Measurements from ENCODE around the gene FMN2.

The FMN2 gene

GRCh38 chr1:240199758-240200645 lies 108.3 kb downstream of the FMN2 start:
- FAIRE-seq: no peak
- TF ChIP-seq TAF1 (IDR thresholded peaks at IDR 0.05; ENCODE audit: low read depth, low read length) (no peak), SPI1 (IDR thresholded peaks at IDR 0.05; ENCODE audit: low read depth, low read length) (no peak), POLR2AphosphoS5 (IDR thresholded peaks at IDR 0.05; ENCODE audit: low read depth, low read length) (no peak), PAX5 (IDR thresholded peaks at IDR 0.05; ENCODE audit: insufficient read depth, low read length, severe bottlenecking) (no peak), POU2F2 (IDR thresholded peaks at IDR 0.05; ENCODE audit: low read depth, low read length) (no peak), POLR2A (IDR thresholded peaks at IDR 0.05; ENCODE audit: low read depth, low read length) (no peak)
- DNase-seq (ENCODE audit: insufficient read length, low spot score): no peak

DNA sequence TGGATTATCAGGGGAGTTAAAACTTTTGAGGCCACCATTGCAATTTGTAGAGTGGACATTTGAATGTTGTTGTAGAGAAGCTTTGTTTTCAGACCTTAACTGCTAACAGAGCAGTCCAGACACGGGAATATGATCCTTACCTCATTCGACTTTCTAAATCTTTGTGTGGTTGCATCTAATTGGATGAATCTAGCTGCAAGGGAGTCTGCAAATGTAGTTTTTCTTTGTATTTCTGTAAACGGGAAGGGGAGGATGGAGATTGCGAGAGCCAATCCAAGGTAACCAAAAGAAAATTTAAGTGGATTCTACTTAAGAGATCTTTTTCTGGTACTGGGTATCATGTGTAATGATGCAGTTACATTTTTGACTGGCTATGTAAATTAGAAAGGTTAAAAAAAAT lies 110.2 kb downstream of the FMN2 start:
- FAIRE-seq (no peak), DNase-seq (ENCODE audit: insufficient read length, low spot score) (no peak)
- TF ChIP-seq SPI1 (IDR thresholded peaks at IDR 0.05; ENCODE audit: low read depth, low read length) (no peak), POU2F2 (IDR thresholded peaks at IDR 0.05; ENCODE audit: low read depth, low read length) (no peak), POLR2AphosphoS5 (IDR thresholded peaks at IDR 0.05; ENCODE audit: low read depth, low read length) (no peak), POLR2A (IDR thresholded peaks at IDR 0.05; ENCODE audit: low read depth, low read length) (no peak), TAF1 (IDR thresholded peaks at IDR 0.05; ENCODE audit: low read depth, low read length) (no peak), PAX5 (IDR thresholded peaks at IDR 0.05; ENCODE audit: insufficient read depth, low read length, severe bottlenecking) (no peak)

- DNase-seq (ENCODE audit: insufficient read length, low spot score): no peak
- TF ChIP-seq POLR2AphosphoS5 (IDR thresholded peaks at IDR 0.05; ENCODE audit: low read depth, low read length) (no peak), SPI1 (IDR thresholded peaks at IDR 0.05; ENCODE audit: low read depth, low read length) (no peak), TAF1 (IDR thresholded peaks at IDR 0.05; ENCODE audit: low read depth, low read length) (no peak), PAX5 (IDR thresholded peaks at IDR 0.05; ENCODE audit: insufficient read depth, low read length, severe bottlenecking) (no peak), POU2F2 (IDR thresholded peaks at IDR 0.05; ENCODE audit: low read depth, low read length) (no peak), POLR2A (IDR thresholded peaks at IDR 0.05; ENCODE audit: low read depth, low read length) (no peak)
- FAIRE-seq: no peak
Observed at GRCh38 chr1:240207073-240207709, 115.5 kb downstream of the FMN2 start.

DNA sequence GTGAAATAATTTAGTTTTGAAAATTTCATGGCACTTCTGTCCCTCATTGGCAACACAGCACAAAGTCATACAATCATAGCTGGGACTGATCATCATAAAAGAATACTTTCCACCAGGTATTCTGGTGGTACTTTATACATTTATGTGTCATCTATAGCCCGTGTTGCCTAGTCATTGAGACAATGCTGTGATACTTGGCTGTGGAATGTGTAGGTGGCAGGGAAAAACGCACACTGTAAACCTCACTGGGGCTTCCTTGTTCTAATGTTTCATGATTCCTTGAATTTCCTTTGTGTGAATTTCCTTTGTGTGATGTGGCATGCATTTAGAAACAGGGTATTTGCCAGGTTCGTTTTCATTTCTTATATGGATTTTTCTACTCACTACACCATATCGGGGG lies 118.3 kb downstream of the FMN2 start:
- no peak for TF ChIP-seq PAX5 (IDR thresholded peaks at IDR 0.05; ENCODE audit: insufficient read depth, low read length, severe bottlenecking)
- no peak for TF ChIP-seq TAF1 (IDR thresholded peaks at IDR 0.05; ENCODE audit: low read depth, low read length)
- no peak for TF ChIP-seq SPI1 (IDR thresholded peaks at IDR 0.05; ENCODE audit: low read depth, low read length)
- TF ChIP-seq POLR2A (IDR thresholded peaks at IDR 0.05; ENCODE audit: low read depth, low read length): no peak
- TF ChIP-seq POLR2AphosphoS5 (IDR thresholded peaks at IDR 0.05; ENCODE audit: low read depth, low read length): no peak
- TF ChIP-seq POU2F2 (IDR thresholded peaks at IDR 0.05; ENCODE audit: low read depth, low read length): no peak
- no peak for DNase-seq (ENCODE audit: insufficient read length, low spot score)
- no peak for FAIRE-seq

DNA sequence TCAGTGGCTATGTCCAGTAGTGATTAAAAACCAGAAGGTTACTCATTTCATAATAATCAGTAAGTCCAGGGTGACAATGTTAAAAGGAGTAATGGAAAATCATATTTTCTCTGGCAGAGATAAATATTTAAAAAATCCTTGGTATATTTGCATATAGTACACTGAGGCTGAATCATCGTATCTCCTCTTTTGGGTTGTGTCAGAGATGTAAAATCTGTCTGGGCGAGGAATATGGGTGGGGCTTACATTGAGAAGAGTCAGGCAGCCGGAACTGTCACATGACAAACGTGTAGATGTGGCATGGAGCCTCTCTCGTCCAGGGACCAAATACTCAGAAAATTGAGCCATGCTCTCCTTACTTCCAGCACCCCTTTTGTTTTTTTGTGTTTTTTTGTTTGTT lies 120.9 kb downstream of the FMN2 start:
- no peak for FAIRE-seq
- TF ChIP-seq POLR2AphosphoS5 (IDR thresholded peaks at IDR 0.05; ENCODE audit: low read depth, low read length) (no peak), TAF1 (IDR thresholded peaks at IDR 0.05; ENCODE audit: low read depth, low read length) (no peak)
- no peak for DNase-seq (ENCODE audit: insufficient read length, low spot score)

DNA sequence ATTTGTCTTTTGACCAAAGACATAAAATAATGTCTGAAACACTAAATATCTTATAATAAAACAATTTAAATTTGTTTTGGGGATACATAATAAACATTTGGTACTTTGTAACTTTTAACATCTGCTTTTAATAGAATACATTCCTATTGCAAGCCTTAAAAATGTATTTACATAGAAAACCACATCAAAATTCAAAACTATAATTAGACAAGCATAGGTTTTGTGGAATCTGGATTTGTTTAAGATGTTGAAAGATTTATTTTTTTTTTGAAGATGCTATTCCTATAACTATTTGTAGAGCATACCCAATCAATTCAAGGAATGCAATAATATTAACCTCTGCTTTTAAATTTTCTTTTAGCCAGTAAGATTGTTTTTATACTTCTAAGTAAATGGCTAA lies 125.7 kb downstream of the FMN2 start:
- FAIRE-seq (no peak), DNase-seq (ENCODE audit: insufficient read length, low spot score) (no peak)
- TF ChIP-seq PAX5 (IDR thresholded peaks at IDR 0.05; ENCODE audit: insufficient read depth, low read length, severe bottlenecking) (no peak), POU2F2 (IDR thresholded peaks at IDR 0.05; ENCODE audit: low read depth, low read length) (no peak), POLR2AphosphoS5 (IDR thresholded peaks at IDR 0.05; ENCODE audit: low read depth, low read length) (no peak), SPI1 (IDR thresholded peaks at IDR 0.05; ENCODE audit: low read depth, low read length) (no peak), POLR2A (IDR thresholded peaks at IDR 0.05; ENCODE audit: low read depth, low read length) (no peak), TAF1 (IDR thresholded peaks at IDR 0.05; ENCODE audit: low read depth, low read length) (no peak)

DNA sequence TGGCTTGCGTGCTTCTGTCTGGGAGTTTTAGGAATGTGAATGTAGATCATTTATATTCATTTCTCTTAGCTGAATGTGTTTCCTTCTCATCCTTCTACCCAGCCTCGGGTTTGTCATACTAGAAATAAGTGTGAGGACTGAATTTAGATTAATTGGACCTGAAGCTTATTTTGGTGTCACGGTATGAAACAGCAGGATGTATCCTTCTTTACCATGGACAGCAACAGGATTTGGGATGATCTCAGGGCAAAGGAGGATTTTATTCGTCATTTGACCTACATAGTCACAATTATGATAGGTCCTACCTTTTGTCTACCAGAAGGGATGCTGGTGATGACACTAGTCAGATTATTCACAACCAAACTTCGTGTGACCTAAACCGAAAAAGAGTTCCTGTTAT lies 127.4 kb downstream of the FMN2 start:
- FAIRE-seq (no peak), DNase-seq (ENCODE audit: insufficient read length, low spot score) (no peak)
- no peak for TF ChIP-seq TAF1 (IDR thresholded peaks at IDR 0.05; ENCODE audit: low read depth, low read length)
- no peak for TF ChIP-seq POLR2AphosphoS5 (IDR thresholded peaks at IDR 0.05; ENCODE audit: low read depth, low read length)
- TF ChIP-seq SPI1 (IDR thresholded peaks at IDR 0.05; ENCODE audit: low read depth, low read length): no peak
- no peak for TF ChIP-seq POU2F2 (IDR thresholded peaks at IDR 0.05; ENCODE audit: low read depth, low read length)
- TF ChIP-seq PAX5 (IDR thresholded peaks at IDR 0.05; ENCODE audit: insufficient read depth, low read length, severe bottlenecking): no peak
- no peak for TF ChIP-seq POLR2A (IDR thresholded peaks at IDR 0.05; ENCODE audit: low read depth, low read length)

DNA sequence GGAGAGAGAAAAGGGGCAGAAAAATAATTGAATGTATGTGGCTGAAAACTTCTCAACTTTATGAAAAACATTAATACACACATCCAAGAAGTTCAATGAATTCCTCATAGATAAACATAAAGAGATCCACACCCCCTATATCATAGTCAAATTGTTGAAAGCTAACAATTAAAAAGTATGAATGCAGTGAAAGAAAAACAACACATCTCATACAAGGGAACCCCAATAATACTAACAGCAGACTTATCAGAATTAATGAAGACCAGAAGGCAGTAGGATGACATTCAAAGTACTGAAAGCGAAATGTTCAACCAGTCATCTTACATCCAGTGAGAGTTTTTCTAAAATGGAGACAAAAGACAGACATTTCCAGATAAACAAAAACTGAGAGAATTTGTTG lies 134.4 kb downstream of the FMN2 start:
- FAIRE-seq (no peak), DNase-seq (ENCODE audit: insufficient read length, low spot score) (no peak)
- TF ChIP-seq TAF1 (IDR thresholded peaks at IDR 0.05; ENCODE audit: low read depth, low read length) (no peak), POLR2A (IDR thresholded peaks at IDR 0.05; ENCODE audit: low read depth, low read length) (no peak), SPI1 (IDR thresholded peaks at IDR 0.05; ENCODE audit: low read depth, low read length) (no peak), POU2F2 (IDR thresholded peaks at IDR 0.05; ENCODE audit: low read depth, low read length) (no peak), PAX5 (IDR thresholded peaks at IDR 0.05; ENCODE audit: insufficient read depth, low read length, severe bottlenecking) (no peak), POLR2AphosphoS5 (IDR thresholded peaks at IDR 0.05; ENCODE audit: low read depth, low read length) (no peak)

DNA sequence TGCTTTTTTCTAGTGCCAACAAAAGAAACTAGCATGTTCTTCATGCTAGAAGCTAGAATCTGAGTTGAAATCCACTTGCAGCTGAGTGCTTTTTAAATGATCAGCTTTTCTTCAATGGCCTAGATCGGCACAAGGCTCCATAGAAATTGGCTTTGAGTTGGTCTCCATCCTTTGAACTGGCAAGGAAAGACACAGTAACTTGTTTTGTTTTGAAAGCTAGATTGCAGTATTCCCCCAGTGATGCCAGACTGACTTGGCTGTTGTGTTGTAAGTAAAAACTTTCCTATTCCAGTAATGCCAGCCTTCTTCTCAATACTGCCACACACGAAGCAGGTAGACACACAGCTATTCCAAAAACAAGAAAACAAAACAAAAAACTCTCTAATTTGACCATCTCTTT lies 139.1 kb downstream of the FMN2 start:
- TF ChIP-seq SPI1 (IDR thresholded peaks at IDR 0.05; ENCODE audit: low read depth, low read length): no peak
- TF ChIP-seq PAX5 (IDR thresholded peaks at IDR 0.05; ENCODE audit: insufficient read depth, low read length, severe bottlenecking): no peak
- TF ChIP-seq POLR2A (IDR thresholded peaks at IDR 0.05; ENCODE audit: low read depth, low read length): no peak
- no peak for TF ChIP-seq POLR2AphosphoS5 (IDR thresholded peaks at IDR 0.05; ENCODE audit: low read depth, low read length)
- no peak for FAIRE-seq
- no peak for DNase-seq (ENCODE audit: insufficient read length, low spot score)

All from GM12891 (cell line).